Thoracic aorta (tissue), 2 donors: Measurements from ENCODE around the gene ZBTB24. TPM values are rescaled to one million over a fixed set of nuclear protein-coding genes. Genes with fewer than 3 reads are reported as not detected.

Source experiments
- ATAC-seq: fragments of 150-250 bp; one replicate; pipeline ENCODE4 v1.8.0; 2017; ENCODE audit warnings: low read depth; ENCODE audit not compliant: insufficient number of reproducible peaks, low FRiP score
- DNase-seq: peaks from one replicate; pipeline ENCODE4 v3.0.0-alpha.2; 2020; ENCODE audit warnings: low spot score
- H3K27ac ChIP-seq, 2 donors: fragments of 200-600 bp; sonication (generic); 1 replicate in 1 of 2; 2 replicates in 1 of 2; pipeline ENCODE4 v1.5.1; 2016; ENCODE audit warnings: mild to moderate bottlenecking in 2 of 2, moderate library complexity in 2 of 2
- H3K27me3 ChIP-seq: fragments of 200-600 bp; sonication (generic); replicated peaks from 2 replicates; pipeline ENCODE4 v1.6.0; 2016; ENCODE audit warnings: mild to moderate bottlenecking; ENCODE audit not compliant: insufficient read depth
- H3K36me3 ChIP-seq: fragments of 200-600 bp; sonication (generic); one replicate; pipeline ENCODE4 v1.5.1; 2016
- H3K4me1 ChIP-seq, 2 donors: fragments of 200-600 bp; sonication (generic); 1 replicate in 1 of 2; 2 replicates in 1 of 2; pipeline versions ENCODE4 v1.5.1 to v1.6.0; 2016; ENCODE audit warnings: low read depth in 2 of 2, mild to moderate bottlenecking in 1 of 2; ENCODE audit not compliant: control insufficient read depth in 1 of 2
- H3K4me3 ChIP-seq: fragments of 200-600 bp; sonication (generic); 2 replicates; pipeline ENCODE4 v1.5.1; 2016; ENCODE audit warnings: mild to moderate bottlenecking
- H3K9me3 ChIP-seq: fragments of 200-600 bp; sonication (generic); 2 replicates; pipeline ENCODE4 v1.5.1; 2016
- total RNA-seq, 2 donors: library from RNA; depleted of rRNA; stranded (reverse); fragments of >200 nt; gene quantifications; one replicate each; pipeline versions ENCODE4 v1.1.0 to v1.2.3, GENCODE V29; 2016
- TF ChIP-seq, protein P1 (sequence below): fragments of 200-600 bp; sonication (generic); IDR thresholded peaks from one replicate; pipeline ENCODE4 v1.5.1; 2019; ENCODE audit warnings: antibody characterized with exemption

The ZBTB24 gene
- total RNA-seq, 2 donors from 2014 or later, result 3.2 to 9.5 TPM

DNA sequence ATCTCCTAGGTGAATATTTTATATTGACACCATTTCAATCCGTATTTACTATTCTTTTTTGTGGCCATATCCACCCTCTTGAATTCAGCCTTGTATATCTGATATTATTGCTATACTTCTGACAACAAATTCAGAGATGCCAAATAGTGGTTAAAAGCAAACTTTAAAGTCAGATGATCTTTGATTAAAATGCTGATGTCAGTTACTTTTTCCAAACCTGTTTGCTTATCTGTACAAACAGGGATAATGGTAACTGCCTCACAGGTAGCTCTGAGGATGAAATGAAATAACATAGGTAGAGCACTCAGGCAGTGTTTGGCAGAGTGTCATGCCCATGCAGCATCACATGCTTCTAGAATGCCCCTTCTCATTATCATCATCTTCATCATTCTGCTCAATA lies 61.8 kb downstream of the ZBTB24 start:
- no peaks in the 10 kb centered on the region for H3K9me3 ChIP-seq
- H3K4me1 ChIP-seq, result no peaks in the 10 kb centered on the region
- TF ChIP-seq, protein P1, sequence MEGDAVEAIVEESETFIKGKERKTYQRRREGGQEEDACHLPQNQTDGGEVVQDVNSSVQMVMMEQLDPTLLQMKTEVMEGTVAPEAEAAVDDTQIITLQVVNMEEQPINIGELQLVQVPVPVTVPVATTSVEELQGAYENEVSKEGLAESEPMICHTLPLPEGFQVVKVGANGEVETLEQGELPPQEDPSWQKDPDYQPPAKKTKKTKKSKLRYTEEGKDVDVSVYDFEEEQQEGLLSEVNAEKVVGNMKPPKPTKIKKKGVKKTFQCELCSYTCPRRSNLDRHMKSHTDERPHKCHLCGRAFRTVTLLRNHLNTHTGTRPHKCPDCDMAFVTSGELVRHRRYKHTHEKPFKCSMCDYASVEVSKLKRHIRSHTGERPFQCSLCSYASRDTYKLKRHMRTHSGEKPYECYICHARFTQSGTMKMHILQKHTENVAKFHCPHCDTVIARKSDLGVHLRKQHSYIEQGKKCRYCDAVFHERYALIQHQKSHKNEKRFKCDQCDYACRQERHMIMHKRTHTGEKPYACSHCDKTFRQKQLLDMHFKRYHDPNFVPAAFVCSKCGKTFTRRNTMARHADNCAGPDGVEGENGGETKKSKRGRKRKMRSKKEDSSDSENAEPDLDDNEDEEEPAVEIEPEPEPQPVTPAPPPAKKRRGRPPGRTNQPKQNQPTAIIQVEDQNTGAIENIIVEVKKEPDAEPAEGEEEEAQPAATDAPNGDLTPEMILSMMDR, result no peak
- ATAC-seq (no peak), DNase-seq (no peak)
- no peaks in the 10 kb centered on the region for H3K36me3 ChIP-seq
- no peak overlapping the region for H3K27ac ChIP-seq
- no peaks in the 10 kb centered on the region for H3K27me3 ChIP-seq
- H3K4me3 ChIP-seq, result no peak overlapping the region

GRCh38 chr6:109420751-109421150 lies 62.3 kb downstream of the ZBTB24 start:
- H3K9me3 ChIP-seq, result no peaks in the 10 kb centered on the region
- no peaks in the 10 kb centered on the region for H3K4me1 ChIP-seq
- H3K27ac ChIP-seq, result no peak overlapping the region
- ATAC-seq (no peak), DNase-seq (no peak)
- H3K4me3 ChIP-seq, result no peak overlapping the region
- TF ChIP-seq, protein P1, result no peak
- H3K27me3 ChIP-seq, result no peaks in the 10 kb centered on the region
- no peaks in the 10 kb centered on the region for H3K36me3 ChIP-seq

- Histone ChIP-seq H3K27ac (no peak overlapping the region), H3K9me3 (no peaks in the 10 kb centered on the region), H3K27me3 (no peaks in the 10 kb centered on the region), H3K4me1 (no peaks in the 10 kb centered on the region), H3K4me3 (no peak overlapping the region), H3K36me3 (no peaks in the 10 kb centered on the region)
- ATAC-seq (no peak), DNase-seq (no peak)
- TF ChIP-seq, protein P1, result no peak
These were observed 65.4 kb downstream of the ZBTB24 start for GRCh38 chr6:109417646-109418045.

Other genes starting within 250 kb of the ZBTB24 start
- gene CD164, start 100.8 kb downstream of the ZBTB24 start, total RNA-seq, result 100 to 1,000 TPM; 166 to 223 TPM
- 1 to 10 TPM; 2.2 to 5.8 TPM for gene PPIL6, start 42.6 kb downstream of the ZBTB24 start, total RNA-seq
- 10 to 100 TPM; 21.4 to 33.7 TPM for gene SMPD2, start 42.5 kb downstream of the ZBTB24 start, total RNA-seq
- 100 to 1,000 TPM in 1 of 2 donors, 10 to 100 TPM in 1; 60.6 to 105 TPM for gene MICAL1, start 27.4 kb downstream of the ZBTB24 start, total RNA-seq
- gene AK9, start 208.0 kb upstream of the ZBTB24 start, total RNA-seq, result 10 to 100 TPM; 12.5 to 12.8 TPM
- gene FIG4, start 208.1 kb upstream of the ZBTB24 start, total RNA-seq, result 10 to 100 TPM; 12.9 to 49.5 TPM